Erythroblast (primary cell): ENCODE measurements around the gene CRABP2.

Experiments
- GATA1 ChIP-seq: IDR thresholded peaks from 2 replicates; pipeline ENCODE4 v1.6.1; 2011; ENCODE audit warnings: low read depth, mild to moderate bottlenecking, control low read depth, low read length, moderate library complexity
- POLR2A ChIP-seq: IDR thresholded peaks from 2 replicates; pipeline ENCODE4 v1.6.1; 2011; ENCODE audit warnings: mild to moderate bottlenecking, low read length

GRCh38 chr1:156691665-156692440 lies 13.5 kb downstream of the CRABP2 start:
- TF ChIP-seq POLR2A = no peak
- no peak for TF ChIP-seq GATA1
